GM18517 (cell line): Measurements from ENCODE around the gene CFAP74.
"Not testable (repeated sequence)": the region's sequence is repeated elsewhere in the genome, so short reads cannot be mapped to it uniquely, and the experiment has no call there.

Experiments used
- ATAC-seq: cut with Tn5 transposase; IDR thresholded peaks from one replicate; pipeline ENCODE4 v1.9.1; 2021; ENCODE audit warnings: mild to moderate bottlenecking, moderate library complexity; ENCODE audit not compliant: unreplicated experiment

CFAP74 gene

DNA sequence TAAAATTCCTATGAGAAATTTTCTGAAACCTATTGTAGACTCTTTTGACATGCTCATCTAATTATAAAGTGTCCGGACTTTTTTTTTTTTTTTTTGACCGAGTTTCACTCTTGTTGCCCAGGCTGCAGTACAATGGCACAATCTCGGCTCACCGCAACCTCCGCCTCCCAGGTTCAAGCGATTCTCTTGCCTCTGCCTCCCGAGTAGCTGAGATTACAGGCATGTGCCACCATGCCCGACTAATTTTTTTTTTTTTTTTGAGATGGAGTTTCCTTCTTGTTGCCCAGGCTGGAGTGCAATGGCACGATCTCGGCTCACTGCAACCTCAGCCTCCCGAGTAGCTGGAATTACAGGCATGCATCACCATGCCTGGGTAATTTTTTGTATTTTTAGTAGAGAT, 119.7 kb downstream of the CFAP74 start:
- ATAC-seq, result not testable (repeated sequence)

DNA sequence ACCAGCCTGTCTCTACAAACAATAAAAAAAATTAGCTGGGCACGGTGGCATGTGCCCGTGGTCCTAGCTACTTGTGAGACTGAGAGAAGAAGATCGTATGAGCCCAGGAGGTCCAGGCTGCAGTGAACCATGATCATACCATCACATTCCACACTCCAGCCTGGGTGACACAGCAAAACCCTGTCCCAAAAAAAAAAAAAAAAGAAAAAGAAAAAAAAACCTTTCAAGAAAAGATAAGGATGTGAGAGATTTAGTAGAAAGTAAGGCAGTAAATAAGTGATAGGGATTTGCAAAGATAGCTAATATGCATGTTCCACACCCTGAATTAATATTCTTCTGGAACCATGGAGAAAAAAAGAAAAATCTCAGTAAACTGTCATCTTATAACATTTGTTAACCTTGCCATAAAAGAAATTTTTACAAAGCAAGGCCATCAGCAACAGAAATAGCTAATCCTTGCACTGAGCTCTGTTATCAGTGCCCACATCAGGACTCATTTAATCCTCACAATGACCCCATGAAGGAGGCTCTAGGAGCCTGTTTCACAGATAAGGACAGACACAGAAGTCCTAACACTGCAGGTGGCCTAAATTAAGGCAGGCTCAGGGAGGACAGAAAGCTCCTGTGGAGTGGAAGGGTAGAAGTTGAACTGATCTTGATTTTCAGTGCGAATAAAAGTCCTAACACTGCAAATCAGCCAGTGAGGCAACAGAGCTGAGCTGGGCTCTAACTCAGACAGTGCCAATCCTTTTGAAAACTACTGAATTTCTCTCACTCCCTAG, 120.3 kb downstream of the CFAP74 start:
- ATAC-seq, result no peak

DNA sequence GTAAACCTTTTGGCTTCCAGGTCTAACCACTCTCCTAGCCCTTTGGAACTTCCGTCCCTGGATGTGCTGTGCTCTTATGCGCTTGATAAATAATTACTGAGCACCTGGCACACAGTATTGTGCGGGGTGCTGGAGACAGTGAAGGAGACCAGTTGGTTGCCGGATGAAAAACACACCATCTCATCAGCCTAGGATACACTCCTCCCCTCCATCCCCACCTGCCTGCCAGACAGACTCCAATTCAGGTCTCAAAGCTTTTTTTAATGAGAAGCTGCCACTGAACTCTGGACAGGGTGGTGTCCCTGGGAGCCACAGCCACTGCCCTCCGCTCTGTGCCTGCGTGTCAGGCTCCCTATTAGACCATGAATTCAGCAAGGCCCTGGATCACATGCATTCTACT, 121.9 kb downstream of the CFAP74 start:
- ATAC-seq, result no peak

DNA sequence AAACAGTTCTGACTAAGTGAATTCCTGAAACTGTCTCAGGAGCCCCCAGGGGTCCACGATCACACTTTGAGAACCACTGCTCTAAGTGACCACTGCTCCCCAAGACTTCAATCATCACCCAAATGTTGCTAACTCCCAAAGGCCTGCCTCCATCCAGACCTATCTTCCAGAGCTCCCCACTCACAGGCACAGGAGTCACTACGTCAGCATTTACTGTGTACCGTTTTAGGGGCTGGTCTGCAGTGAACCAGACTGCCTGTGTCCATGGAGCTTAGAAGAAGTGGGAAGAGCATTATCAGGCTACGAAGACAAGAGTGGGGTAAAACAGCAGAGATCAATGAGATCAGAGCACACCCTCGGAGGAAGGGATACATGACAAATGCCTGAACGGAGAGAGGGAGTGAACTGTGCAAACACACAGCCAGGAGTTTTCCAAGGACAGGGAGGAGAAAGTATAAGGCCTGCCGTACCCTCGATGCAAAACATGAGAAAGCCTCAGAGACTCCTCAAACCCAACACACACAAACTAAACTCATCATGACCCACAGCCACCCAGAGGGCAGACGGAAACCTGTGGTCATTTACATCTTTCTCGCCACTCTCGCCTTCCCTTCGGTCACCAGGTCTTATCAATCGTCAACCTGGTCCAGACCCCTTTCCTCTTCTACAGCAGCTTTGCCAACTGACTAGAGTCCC, 122.8 kb downstream of the CFAP74 start:
- ATAC-seq, result no peak

DNA sequence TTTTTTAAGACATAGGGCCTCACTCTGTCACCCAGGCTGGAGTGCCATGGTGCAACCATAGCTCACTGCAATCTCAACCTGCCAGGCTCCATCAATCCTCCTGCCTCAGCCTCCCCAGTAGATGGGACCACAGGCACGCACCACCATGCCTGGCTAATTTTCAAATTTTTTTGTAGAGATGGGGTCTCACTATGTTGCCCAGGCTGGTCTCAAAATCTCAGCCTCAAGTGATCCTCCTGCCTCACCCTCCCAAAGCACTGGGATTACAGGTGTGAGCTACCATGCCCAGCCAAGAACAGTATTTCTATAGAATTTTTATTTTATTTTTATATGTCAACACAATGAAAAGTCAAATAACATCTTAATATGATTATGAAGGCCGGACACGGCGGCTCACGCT, 123.6 kb downstream of the CFAP74 start:
- no peak for ATAC-seq

DNA sequence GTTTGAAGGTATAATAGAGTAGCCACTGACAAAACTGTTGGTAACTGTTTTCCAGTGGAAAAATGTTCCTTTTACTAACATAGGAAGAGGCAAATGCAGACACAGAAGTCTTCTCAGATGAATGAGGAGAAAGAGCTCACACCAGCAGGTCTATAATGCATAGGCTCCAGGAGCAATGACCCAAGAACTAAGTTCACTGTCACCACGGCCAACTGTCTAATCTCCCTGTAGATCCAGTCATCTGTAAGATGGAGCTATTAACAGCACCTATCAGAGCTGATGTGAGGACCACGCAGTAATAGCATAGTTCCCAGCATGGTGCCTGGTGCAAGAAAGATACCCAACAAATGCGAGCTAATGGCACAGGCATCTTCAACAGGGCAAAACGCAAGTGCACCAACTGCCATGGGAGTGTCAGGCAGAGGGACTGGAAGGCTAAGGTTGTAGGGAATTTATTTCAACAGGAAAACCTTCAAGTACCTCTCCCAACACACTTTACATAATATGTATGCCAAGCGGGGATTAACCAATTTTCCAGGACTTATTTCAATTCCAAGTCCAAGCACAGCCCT, 125.6 kb downstream of the CFAP74 start:
- ATAC-seq, result no peak

DNA sequence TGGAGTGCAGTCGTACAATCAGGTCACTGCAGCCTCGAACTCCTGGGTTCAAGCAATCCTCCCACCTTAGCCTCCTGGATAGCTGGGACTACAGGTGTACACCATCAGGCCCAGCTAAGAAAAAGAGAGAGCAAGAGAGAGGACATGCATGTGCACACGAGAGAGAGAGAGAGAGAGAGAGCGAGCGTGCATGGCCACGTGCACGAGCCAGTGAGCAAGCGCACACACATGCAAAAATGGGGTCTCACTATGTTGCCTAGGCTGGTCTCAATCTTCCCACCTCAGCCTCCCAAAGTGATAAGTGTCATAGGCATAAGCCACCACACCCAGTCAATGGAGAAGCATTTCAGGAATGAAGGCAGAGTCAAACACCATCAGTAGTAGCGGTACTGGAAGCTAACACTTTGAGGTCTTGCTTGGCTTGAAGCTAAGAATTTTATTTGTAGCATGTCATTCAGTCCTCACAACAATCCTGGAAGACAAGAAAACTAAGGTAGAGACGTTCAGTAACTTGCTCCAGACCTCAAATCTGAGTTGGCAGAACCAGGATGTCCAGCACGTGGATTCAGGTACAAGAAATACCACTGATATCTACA, 127.2 kb downstream of the CFAP74 start:
- no peak for ATAC-seq

DNA sequence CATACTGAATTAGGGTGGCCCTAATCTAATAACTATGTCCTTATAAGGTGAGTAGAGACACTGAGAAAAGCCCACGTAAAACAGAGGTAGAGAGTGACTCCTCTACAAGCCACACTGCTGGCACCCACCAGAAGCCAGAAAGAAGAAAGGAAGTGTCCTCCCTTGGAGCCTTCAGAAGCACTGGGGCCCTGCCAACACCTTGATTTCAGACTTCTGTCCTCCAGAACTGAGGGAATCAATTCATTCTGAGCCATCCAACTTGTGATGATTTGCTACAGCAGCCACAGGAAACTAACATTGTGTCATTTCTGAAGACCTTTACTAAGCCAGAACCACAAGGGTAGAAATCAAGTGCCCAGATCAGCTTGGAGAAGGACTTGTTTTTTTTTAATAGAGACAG, 127.7 kb downstream of the CFAP74 start:
- no peak for ATAC-seq

DNA sequence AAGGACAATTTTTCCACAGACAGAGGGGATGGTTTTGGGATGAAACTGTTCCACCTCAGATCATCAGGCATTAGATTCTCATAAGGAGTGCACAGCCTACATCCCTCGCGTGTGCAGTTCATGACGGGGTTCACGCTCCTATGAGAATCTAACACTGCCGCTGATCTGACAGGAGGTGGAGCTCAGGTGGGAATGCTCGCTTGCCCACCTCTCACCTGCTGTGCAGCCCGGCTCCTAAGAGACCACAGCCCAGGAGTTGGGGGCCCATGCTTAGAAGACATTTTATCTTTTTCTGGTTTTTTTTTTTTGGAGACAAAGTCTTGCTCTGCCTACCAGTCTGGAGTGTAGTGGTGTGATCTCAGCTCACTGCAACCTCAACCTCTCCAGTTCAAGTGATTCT, 128.7 kb downstream of the CFAP74 start:
- no peak for ATAC-seq

DNA sequence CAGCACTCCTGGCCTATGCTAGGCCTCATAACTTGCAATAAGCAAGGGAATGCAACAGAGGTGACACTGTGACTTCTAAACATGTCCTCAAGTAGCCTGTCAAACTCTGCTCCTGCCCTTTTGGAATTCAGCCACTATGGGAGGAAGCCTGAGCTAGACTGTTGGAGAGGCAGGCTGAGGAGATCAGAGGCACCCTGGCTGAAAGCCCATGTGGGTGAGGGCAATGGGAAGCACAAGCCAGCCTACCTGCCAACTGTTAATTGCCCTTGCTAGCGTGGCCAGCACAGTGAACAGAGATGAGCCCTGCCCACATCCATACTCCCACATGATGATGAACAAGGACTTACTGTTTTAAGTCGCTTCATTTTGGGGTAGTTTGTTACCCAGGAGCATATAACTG, 130.4 kb downstream of the CFAP74 start:
- no peak for ATAC-seq

DNA sequence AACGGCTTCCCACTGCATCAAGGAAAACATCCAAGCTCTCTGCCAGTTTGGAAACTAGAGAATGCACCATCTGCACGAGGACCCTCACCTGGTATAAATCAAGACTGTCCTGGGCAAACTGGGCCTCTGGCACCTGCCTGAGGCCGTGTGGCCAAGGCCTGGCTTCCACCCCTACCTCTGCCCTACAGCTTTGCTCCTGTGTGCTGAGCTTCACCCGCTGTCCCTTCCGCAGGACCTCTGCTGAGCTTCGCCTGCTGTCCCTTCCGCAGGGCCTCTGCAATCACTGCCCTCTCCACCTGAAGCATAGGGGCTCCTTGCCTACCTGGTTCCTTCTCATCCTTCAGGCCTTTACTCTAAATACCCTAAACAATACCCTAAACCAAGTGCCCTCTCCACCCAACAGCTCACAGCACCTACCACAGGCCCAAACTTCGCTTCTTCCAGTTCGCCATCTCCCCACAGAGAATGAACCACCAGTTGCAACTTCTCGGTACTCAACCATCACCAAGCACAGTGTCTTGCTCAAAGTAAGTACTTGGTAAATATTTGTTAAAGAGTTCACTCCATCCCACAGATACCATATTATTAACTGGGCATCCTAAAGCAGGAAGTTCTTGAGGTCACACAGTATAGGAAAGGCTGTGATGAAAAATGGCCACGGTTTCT, 131.1 kb downstream of the CFAP74 start:
- ATAC-seq, result no peak
